ENCODE results near the gene PCDHGC5. TPM values are rescaled to one million over a fixed set of nuclear protein-coding genes. Genes with fewer than 3 reads are reported as not detected.

Gene PCDHGC5
- total RNA-seq, 1 donor from 2014 or later, result 7.7 TPM

DNA sequence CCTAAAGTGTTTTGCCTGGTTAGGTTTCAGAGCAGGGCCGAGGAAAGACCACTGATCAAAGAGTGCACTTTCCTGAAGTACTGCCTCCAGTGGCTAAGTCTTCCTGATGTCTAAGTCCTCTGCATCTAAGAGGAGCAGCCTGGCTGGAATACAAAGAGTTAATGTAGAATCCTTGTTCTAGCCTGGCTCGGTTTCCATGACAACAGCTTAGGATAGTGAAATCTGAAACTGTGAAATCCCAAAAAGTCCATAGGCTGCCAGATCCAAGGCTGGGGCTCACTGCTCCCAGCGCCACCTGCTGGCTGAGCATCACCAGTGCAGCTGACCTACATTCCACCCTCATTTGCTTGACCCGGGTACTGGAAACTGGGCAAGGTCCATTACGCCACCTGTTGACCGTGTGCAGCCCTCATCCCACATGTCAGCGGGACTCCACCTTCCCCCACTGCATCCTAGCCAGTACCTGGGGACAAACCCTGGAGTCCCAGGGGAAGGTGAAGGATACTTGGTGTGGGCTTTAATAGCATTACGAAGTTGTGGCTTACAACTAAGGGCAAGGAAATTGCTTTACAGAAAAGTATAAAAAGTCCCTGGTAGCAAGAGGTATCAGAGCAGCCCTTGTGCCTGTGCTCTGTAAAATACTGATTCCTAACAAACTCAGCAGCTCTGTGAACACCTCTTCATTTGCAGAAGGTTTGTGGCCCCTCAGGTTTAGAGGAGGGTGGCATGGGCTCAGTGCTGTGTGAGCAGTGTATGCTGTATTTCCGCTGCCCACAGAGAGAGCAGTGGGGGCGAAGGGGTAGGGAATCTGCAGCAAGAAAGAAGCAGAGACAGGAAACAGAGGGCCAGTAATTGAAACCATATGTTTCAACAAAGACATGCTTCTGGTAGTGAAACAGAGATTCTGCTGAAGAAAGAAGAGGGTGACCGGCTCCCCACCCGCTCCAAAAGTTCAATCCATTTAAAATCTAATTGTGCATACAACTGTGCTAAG, 36.0 kb downstream of the PCDHGC5 start:
- H3K4me1 ChIP-seq (ENCODE audit: insufficient read depth, low read length), result peaks cover 61% of the 10 kb centered on the region

DNA sequence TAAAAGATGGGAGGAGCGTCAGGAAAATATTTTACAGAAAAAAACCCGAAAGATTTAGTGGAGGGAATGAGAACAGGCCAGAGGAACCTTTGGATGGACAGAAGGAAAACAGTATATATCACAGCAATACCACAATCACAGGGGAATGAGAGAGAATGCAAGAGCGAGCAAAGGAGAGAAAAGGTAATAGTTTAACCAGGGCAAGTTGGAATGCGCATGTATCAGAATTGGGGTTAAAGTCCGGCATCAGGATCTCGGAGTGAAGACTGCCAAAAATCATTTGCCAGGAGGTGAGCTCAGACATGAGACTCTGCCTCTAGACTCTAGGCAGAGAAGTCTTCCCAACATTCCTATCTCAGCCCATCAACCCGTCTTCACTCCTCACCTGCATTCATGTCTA, 36.8 kb downstream of the PCDHGC5 start:
- Histone ChIP-seq H3K79me2 (ENCODE audit: insufficient read depth, low read length) (peaks cover 5% of the 10 kb centered on the region), H3K36me3 (ENCODE audit: insufficient read depth, low read length) (peaks cover 14% of the 10 kb centered on the region), H3K27ac (ENCODE audit: low read depth, low read length) (peak overlapping the region; percentile 77), H3K4me3 (ENCODE audit: insufficient read depth, low read depth, low read length) (no peak overlapping the region), H3K4me1 (ENCODE audit: insufficient read depth, low read length) (peaks cover 56% of the 10 kb centered on the region), H3K4me2 (ENCODE audit: low read length) (peak overlapping the region; percentile 76), H3K27me3 (ENCODE audit: insufficient read depth, low read length) (no peaks in the 10 kb centered on the region), H4K20me1 (ENCODE audit: insufficient read depth, low read length) (no peaks in the 10 kb centered on the region), H2AFZ (ENCODE audit: low read depth, low read length) (no peak overlapping the region), H3K9ac (ENCODE audit: low read length) (peak overlapping the region; percentile 64), H3K9me3 (ENCODE audit: insufficient read depth, low read depth, low read length) (no peaks in the 10 kb centered on the region)
- Mint-ChIP-seq H3K4me1 (ENCODE audit: low read depth, unreplicated experiment) (peaks cover 53% of the 10 kb centered on the region), H3K9me3 (ENCODE audit: unreplicated experiment) (no peaks in the 10 kb centered on the region), H3K27me3 (ENCODE audit: low read depth, unreplicated experiment) (no peaks in the 10 kb centered on the region), H3K27ac (ENCODE audit: unreplicated experiment) (no peak overlapping the region), H3K36me3 (ENCODE audit: low read depth, unreplicated experiment) (peaks cover 13% of the 10 kb centered on the region), H3K4me3 (ENCODE audit: unreplicated experiment) (no peak overlapping the region)
- TF ChIP-seq, protein P1, sequence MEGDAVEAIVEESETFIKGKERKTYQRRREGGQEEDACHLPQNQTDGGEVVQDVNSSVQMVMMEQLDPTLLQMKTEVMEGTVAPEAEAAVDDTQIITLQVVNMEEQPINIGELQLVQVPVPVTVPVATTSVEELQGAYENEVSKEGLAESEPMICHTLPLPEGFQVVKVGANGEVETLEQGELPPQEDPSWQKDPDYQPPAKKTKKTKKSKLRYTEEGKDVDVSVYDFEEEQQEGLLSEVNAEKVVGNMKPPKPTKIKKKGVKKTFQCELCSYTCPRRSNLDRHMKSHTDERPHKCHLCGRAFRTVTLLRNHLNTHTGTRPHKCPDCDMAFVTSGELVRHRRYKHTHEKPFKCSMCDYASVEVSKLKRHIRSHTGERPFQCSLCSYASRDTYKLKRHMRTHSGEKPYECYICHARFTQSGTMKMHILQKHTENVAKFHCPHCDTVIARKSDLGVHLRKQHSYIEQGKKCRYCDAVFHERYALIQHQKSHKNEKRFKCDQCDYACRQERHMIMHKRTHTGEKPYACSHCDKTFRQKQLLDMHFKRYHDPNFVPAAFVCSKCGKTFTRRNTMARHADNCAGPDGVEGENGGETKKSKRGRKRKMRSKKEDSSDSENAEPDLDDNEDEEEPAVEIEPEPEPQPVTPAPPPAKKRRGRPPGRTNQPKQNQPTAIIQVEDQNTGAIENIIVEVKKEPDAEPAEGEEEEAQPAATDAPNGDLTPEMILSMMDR (IDR thresholded peaks at IDR 0.05; ENCODE audit: insufficient read depth, low read depth, low read length), result no peak
- TF ChIP-seq EZH2 (IDR thresholded peaks at IDR 0.05; ENCODE audit: insufficient read depth, low read length), result no peak
- no peak for FAIRE-seq
- DNase-seq (ENCODE audit: low read depth), result no peak

More for the DNA sequence above, 36.0 kb downstream of the PCDHGC5 start:
- TF ChIP-seq, protein P1 (IDR thresholded peaks at IDR 0.05; ENCODE audit: insufficient read depth, low read depth, low read length), result peak; percentile 99
- TF ChIP-seq EZH2 (IDR thresholded peaks at IDR 0.05; ENCODE audit: insufficient read depth, low read length), result no peak
- peak overlapping the region; percentile 81 for H3K27ac Mint-ChIP-seq (ENCODE audit: unreplicated experiment)
- peaks cover 60% of the 10 kb centered on the region for H3K4me1 Mint-ChIP-seq (ENCODE audit: low read depth, unreplicated experiment)
- peaks cover 17% of the 10 kb centered on the region for H3K36me3 Mint-ChIP-seq (ENCODE audit: low read depth, unreplicated experiment)
- no peaks in the 10 kb centered on the region for H3K9me3 Mint-ChIP-seq (ENCODE audit: unreplicated experiment)
- no peak overlapping the region for H2AFZ ChIP-seq (ENCODE audit: low read depth, low read length)
- DNase-seq (ENCODE audit: low read depth) (peak; percentile 90), FAIRE-seq (peak; percentile 69)
- H3K27me3 Mint-ChIP-seq (ENCODE audit: low read depth, unreplicated experiment), result no peaks in the 10 kb centered on the region
- H3K36me3 ChIP-seq (ENCODE audit: insufficient read depth, low read length), result peaks cover 14% of the 10 kb centered on the region
- H3K4me3 ChIP-seq (ENCODE audit: insufficient read depth, low read depth, low read length), result peak overlapping the region; percentile 6
- H4K20me1 ChIP-seq (ENCODE audit: insufficient read depth, low read length), result no peaks in the 10 kb centered on the region
- H3K9ac ChIP-seq (ENCODE audit: low read length), result peak overlapping the region; percentile 64
- peaks cover 5% of the 10 kb centered on the region for H3K79me2 ChIP-seq (ENCODE audit: insufficient read depth, low read length)
- no peak overlapping the region for H3K4me3 Mint-ChIP-seq (ENCODE audit: unreplicated experiment)
- H3K27me3 ChIP-seq (ENCODE audit: insufficient read depth, low read length), result no peaks in the 10 kb centered on the region
- H3K4me2 ChIP-seq (ENCODE audit: low read length), result peak overlapping the region; percentile 76
- H3K27ac ChIP-seq (ENCODE audit: low read depth, low read length), result peak overlapping the region; percentile 77
- H3K9me3 ChIP-seq (ENCODE audit: insufficient read depth, low read depth, low read length), result no peaks in the 10 kb centered on the region
